Fibroblast of lung (primary cell): ENCODE measurements around the gene ACTN1.

Experiments
- CTCF ChIP-seq, 2 donors: IDR thresholded peaks in 1 of 2; conservative IDR thresholded peaks in 1 of 2; 1 replicate in 1 of 2; 2 replicates in 1 of 2; pipeline ENCODE4 v1.5.1; 2011 to 2012; ENCODE audit warnings: low read length in 2 of 2, control low read depth in 1 of 2, inconsistent platforms in 1 of 2, low read depth in 1 of 2, mild to moderate bottlenecking in 1 of 2
- EZH2 ChIP-seq: IDR thresholded peaks from 2 replicates; pipeline ENCODE4 v1.5.1; 2012; ENCODE audit warnings: low read length, control low read depth, mild to moderate bottlenecking; ENCODE audit errors: missing control alignments

GRCh38 chr14:69027242-69027913, 48.3 kb upstream of the ACTN1 start:
- TF ChIP-seq CTCF (conservative IDR thresholded peaks at IDR 0.05 in 1 of 2, IDR thresholded peaks at IDR 0.05 in 1 of 2; ENCODE audit: low read depth in 1 of 2, low read length in 2 of 2) (no peak), EZH2 (no peak)
